Aortic smooth muscle cell (primary cell): ENCODE measurements around the gene IDUA. TPM values are rescaled to one million over a fixed set of nuclear protein-coding genes. Genes with fewer than 3 reads are reported as not detected.

ENCODE experiments used
- total RNA-seq: library from RNA; depleted of rRNA; stranded (reverse); fragments of >200 nt; gene quantifications from 2 replicates; pipeline ENCODE4 v1.2.3, GENCODE V29; 2014

The IDUA gene
- total RNA-seq, result 8.4 and 10.6 TPM in 2 replicates

DNA sequence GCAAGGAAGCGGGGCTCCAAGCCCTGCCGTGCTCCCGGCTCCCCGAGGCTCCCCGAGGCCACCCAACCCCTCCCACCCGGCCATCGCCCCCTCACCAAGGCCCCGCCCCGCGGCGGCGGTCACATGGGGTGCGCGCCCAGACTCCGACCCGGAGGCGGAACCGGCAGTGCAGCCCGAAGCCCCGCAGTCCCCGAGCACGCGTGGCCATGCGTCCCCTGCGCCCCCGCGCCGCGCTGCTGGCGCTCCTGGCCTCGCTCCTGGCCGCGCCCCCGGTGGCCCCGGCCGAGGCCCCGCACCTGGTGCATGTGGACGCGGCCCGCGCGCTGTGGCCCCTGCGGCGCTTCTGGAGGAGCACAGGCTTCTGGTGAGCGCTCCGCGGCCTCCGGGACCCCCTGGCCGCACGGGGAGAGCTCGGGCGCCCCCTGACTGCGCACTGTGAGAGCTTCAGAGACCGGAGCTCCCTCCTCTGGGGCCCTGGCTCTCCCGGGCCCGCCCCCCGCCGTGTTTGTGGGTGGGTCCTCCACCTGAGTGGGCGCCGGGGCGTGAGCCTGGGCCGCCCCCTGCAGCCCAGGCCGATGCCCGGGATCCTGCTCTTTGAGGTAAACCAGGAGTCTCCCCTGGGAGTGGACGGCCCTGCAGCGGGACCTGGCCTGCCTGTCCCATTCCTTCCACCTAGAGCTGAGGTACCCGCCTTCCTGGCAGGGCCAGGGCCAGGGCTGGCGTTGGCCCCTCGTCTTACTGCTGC lies at the start of gene IDUA:
Gene IDUA, plus strand, starts transcription at position 166 of the 745 bp plus-strand sequence. Its CDS starts 41 bp downstream, at position 207.

DNA sequence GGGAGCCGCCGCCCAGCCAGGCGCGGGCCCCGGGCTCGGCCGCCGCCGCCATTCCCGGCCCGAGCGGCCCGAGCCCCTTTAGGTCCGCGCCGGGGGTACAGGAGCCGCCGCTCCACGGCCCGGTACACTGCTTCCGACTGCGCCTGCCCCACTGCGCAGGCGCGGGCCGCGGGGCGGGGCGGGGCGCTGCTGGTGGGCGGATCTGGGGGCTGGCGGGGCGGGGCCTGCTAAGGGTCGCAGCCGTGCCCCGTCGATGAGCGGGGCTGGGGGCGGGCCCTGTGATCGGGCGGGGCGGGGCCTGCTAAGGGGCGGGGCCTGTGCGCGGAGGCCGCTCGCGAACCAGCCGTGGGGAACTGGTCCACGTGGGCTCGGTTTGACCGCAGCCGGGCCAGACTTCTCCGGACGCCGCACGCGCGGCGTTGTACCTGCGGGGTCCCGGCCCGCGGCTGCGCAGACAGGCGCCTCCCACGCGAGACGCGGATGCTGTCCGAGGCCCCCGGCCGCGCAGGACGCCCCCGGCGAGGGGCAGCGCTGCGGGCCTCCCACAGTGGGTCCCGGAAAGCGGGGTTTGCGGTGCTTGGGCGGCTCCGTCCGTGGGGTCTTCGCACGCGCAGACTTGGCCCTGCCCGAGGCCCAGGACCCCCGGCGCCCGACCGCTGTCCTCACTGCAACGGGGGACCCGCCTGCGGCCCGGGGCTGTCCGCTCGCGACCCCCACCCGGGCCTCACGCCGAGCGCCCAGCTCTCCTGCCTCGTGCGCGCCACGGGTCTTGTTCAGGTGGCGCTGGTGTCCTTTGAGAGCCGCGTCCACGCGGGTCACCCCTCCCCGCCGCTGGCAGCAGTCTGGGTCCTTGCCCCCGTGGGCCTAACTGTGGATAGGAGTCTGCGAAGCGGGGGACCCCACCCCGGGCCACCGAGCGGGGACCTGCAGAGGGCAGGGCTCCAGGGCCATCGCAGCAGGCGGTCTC lies 13.1 kb upstream of the IDUA start, which contains the start of gene DGKQ:
Gene DGKQ, minus strand, starts transcription at position 139 of the 967 bp plus-strand sequence. Its CDS starts 87 bp downstream, at position 52.

DNA sequence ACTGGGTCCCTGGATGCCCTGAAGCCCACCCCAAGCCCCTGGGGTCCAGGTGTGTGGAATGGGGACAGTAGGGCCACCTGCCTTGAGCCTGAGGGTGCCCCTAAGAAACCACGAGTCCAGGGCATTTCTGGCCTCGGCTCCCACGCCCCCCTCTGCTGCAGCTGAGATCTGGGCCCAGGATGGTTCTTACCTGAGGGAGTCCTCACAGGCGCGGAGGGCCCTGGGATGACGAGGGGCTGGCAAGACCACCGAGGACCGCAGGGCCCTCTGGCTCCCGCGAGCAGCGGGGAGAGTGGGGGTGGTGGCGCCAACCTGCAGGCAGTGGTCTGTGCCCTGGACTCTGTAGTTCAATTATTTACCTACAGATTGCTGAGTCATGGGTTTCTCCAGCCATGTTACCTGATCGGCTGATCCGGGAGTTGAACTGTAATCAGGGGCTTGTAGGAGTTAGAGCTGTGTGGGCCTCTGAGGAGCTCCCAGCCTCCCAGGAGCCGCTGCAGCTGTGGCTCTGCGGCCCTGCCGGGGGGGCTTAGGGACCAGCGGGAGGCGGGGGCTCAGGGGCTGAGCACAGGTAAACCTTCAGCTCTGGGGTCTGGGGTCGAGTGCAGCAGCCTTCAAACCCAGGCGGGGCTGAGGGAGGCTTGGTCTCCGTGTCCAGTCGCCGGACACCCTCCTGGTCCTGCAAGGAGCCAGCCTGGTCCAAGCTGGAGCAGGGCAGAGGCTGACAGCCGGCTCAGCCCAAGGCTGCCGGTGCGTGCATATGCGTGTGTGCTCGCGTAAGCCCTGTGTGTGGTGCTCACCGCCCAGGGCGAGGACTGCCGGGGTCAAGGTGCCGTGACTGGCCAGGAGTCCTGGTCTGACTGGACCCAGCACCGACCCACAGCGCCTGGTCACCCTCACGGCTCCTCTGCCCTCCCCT lies 6.5 kb downstream of the IDUA start, which contains the start of gene SLC26A1:
Gene SLC26A1, minus strand, starts transcription at position 294 of the 919 bp plus-strand sequence. CDS start 1,701 bp downstream, outside the sequence.

DNA sequence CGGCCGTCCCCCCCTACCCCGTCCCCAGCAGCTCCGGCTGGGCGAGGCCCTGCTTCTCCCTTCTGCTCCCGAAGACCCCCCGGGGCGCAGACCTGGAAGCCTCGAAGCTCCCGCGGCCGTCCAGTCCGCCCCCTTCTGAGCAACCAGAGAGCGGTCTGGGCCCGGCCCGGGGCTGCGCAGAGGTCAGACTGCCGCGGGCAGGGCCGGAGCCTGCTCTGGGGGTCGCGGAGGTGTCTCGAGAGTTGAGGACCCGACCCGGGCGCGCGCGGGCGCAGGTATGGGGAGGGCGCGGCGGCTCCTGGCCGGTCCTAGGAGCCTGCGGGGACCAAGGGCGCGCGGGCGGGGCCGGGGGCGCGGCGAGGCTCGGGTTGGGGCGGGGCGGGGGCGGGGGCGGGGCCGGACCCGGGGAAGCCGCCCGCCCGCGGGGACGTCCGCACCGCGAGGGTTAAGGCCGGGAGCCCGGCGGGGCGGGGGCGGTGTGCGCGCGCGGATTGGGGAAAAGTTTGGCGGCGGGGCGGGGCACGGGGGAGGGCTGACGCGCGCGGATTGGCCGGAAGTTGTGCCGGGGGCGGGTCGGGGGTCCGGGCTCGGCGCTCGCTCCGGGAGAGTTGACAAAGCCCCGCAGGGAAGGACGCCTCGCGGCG lies 24.3 kb downstream of the IDUA start, which contains the start of gene FGFRL1:
Gene FGFRL1, plus strand, starts transcription at position 605 of the 644 bp plus-strand sequence. CDS start 860 bp downstream, outside the sequence.

Other genes starting within 250 kb of the IDUA start
- gene CPLX1, start 160.9 kb upstream of the IDUA start, total RNA-seq, result not detected in 2 replicates
- 54.9 and 58.3 TPM in 2 replicates for gene GAK, start 54.7 kb upstream of the IDUA start, total RNA-seq
- gene TMEM175, start 54.6 kb upstream of the IDUA start, total RNA-seq, result 15.7 and 16.7 TPM in 2 replicates
- 12.9 and 14.0 TPM in 2 replicates for gene DGKQ, start 13.5 kb upstream of the IDUA start, total RNA-seq
- 0.12 and 0.26 TPM in 2 replicates for gene SLC26A1, start 6.4 kb downstream of the IDUA start, total RNA-seq
- 15.7 and 19.6 TPM in 2 replicates for gene FGFRL1, start 24.6 kb downstream of the IDUA start, total RNA-seq
- 0.44 and 0.53 TPM in 2 replicates for gene RNF212, start 126.5 kb downstream of the IDUA start, total RNA-seq
- 1.4 and 2.6 TPM in 2 replicates for gene SPON2, start 185.5 kb downstream of the IDUA start, total RNA-seq